ENCODE results near the gene OTUB1.
A peak's percentile ranks its signal among the peaks of the same experiment; 100 is the strongest.

The OTUB1 gene

GRCh38 chr11:63974259-63975143 lies 11.7 kb upstream of the OTUB1 start, which contains the start of gene COX8A:
TSS of gene COX8A (plus strand) at chr11:63974620. CDS start at chr11:63974681, 61 bp downstream.
- FAIRE-seq = peak; percentile 9
- peak; percentile 98 for DNase-seq (ENCODE audit: low spot score)

GRCh38 chr11:63978551-63979239 lies 7.5 kb upstream of the OTUB1 start:
- FAIRE-seq (no peak), DNase-seq (ENCODE audit: low spot score) (no peak)

GRCh38 chr11:63979426-63979825 lies 6.8 kb upstream of the OTUB1 start:
- FAIRE-seq (no peak), DNase-seq (ENCODE audit: low spot score) (no peak)

- no peak for DNase-seq (ENCODE audit: low spot score)
- FAIRE-seq = no peak
Observed at GRCh38 chr11:63985812-63986155, 454 bp upstream of the OTUB1 start.

- FAIRE-seq (no peak), DNase-seq (ENCODE audit: low spot score) (no peak)
Observed at GRCh38 chr11:63986932-63987513, 785 bp downstream of the OTUB1 start.

GRCh38 chr11:63991558-63991957 lies 5.3 kb downstream of the OTUB1 start:
- no peak for FAIRE-seq
- no peak for DNase-seq (ENCODE audit: low spot score)

GRCh38 chr11:63993100-63993499 lies 6.9 kb downstream of the OTUB1 start:
- FAIRE-seq (no peak), DNase-seq (ENCODE audit: low spot score) (no peak)

- FAIRE-seq (no peak), DNase-seq (ENCODE audit: low spot score) (no peak)
Observed at GRCh38 chr11:63993993-63994392, 7.8 kb downstream of the OTUB1 start.

- FAIRE-seq = no peak
- no peak for DNase-seq (ENCODE audit: low spot score)
Observed at GRCh38 chr11:63996512-63996911, 10.3 kb downstream of the OTUB1 start.

GRCh38 chr11:63997104-63997700 lies 11.0 kb downstream of the OTUB1 start:
- FAIRE-seq (no peak), DNase-seq (ENCODE audit: low spot score) (no peak)

- FAIRE-seq = no peak
- no peak for DNase-seq (ENCODE audit: low spot score)
Observed at GRCh38 chr11:63997801-63998337, 11.6 kb downstream of the OTUB1 start.

- FAIRE-seq (no peak), DNase-seq (ENCODE audit: low spot score) (no peak)
Observed at GRCh38 chr11:63998558-63999348, 12.5 kb downstream of the OTUB1 start.

- DNase-seq (ENCODE audit: low spot score) = no peak
- FAIRE-seq = no peak
Observed at GRCh38 chr11:63999349-64000025, 13.2 kb downstream of the OTUB1 start.

GRCh38 chr11:64000026-64000739 lies 13.9 kb downstream of the OTUB1 start:
- FAIRE-seq (no peak), DNase-seq (ENCODE audit: low spot score) (no peak)

- no peak for FAIRE-seq
- DNase-seq (ENCODE audit: low spot score) = no peak
Observed at GRCh38 chr11:64000740-64001483, 14.7 kb downstream of the OTUB1 start.

- FAIRE-seq (peak; percentile 68), DNase-seq (ENCODE audit: low spot score) (no peak)
Observed at GRCh38 chr11:64001484-64002420, 15.5 kb downstream of the OTUB1 start.

- DNase-seq (ENCODE audit: low spot score) (no peak), FAIRE-seq (no peak)
Observed at GRCh38 chr11:64003807-64004589, 17.8 kb downstream of the OTUB1 start.

All from urothelium cell line (cell line).